ENCODE results near the gene RELN. TPM values are rescaled to one million over a fixed set of nuclear protein-coding genes. Genes with fewer than 3 reads are reported as not detected.

The RELN gene
- total RNA-seq, 1 experiment from 2014 or later = 4.3 TPM

DNA sequence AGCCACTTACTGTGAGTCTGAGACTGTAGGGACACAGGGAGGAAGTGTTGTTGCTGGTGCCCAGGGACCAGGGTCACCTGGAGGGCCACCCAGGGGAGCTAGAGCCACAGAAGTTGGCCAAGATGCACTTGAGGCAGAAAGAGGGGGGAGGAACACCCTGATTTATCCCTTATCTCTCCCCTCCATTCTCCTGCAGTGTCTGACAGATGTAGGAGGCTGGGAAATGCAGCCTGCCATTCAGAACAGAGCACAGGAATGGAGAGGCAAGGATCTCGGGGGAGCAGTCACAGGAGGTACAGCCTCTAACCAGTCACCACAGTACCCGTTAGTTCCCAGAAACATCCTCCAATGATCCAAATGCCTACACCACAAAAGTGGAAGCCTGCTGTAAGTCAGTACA, 425.0 kb downstream of the RELN start:
- intact Hi-C loops (cut with micrococcal nuclease; ENCODE audit: unreplicated experiment) = no loop called here
- TF ChIP-seq, protein P1, sequence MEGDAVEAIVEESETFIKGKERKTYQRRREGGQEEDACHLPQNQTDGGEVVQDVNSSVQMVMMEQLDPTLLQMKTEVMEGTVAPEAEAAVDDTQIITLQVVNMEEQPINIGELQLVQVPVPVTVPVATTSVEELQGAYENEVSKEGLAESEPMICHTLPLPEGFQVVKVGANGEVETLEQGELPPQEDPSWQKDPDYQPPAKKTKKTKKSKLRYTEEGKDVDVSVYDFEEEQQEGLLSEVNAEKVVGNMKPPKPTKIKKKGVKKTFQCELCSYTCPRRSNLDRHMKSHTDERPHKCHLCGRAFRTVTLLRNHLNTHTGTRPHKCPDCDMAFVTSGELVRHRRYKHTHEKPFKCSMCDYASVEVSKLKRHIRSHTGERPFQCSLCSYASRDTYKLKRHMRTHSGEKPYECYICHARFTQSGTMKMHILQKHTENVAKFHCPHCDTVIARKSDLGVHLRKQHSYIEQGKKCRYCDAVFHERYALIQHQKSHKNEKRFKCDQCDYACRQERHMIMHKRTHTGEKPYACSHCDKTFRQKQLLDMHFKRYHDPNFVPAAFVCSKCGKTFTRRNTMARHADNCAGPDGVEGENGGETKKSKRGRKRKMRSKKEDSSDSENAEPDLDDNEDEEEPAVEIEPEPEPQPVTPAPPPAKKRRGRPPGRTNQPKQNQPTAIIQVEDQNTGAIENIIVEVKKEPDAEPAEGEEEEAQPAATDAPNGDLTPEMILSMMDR (IDR thresholded peaks at IDR 0.05; ENCODE audit: insufficient read depth in 1 of 2, low read depth in 1 of 2, low read length in 1 of 2, severe bottlenecking in 1 of 2, unreplicated experiment in 1 of 2) = no peak
- no peak overlapping the region for H3K27ac Mint-ChIP-seq (ENCODE audit: unreplicated experiment)
- Histone ChIP-seq H3K27me3 (replicated peaks; ENCODE audit: control insufficient read depth, insufficient read depth, low read length) (no peaks in the 10 kb centered on the region), H3K4me1 (peaks cover 13% of the 10 kb centered on the region), H3K9me3 (no peaks in the 10 kb centered on the region), H3K36me3 (ENCODE audit: control insufficient read depth, insufficient read depth, low read length) (no peaks in the 10 kb centered on the region), H3K4me3 (ENCODE audit: low read depth, low read length) (no peak overlapping the region)
- DNase-seq = no peak
- ChIA-PET POLR2A (no interaction called here), CTCF (no interaction called here)
- no peak overlapping the region for H3K4me3 Mint-ChIP-seq (ENCODE audit: unreplicated experiment)
- H3K27me3 Mint-ChIP-seq (ENCODE audit: insufficient read depth, unreplicated experiment) = no peaks in the 10 kb centered on the region
- no TSS peak for BruUV-seq (replicated peaks)
- peaks cover 12% of the 10 kb centered on the region for H3K4me1 Mint-ChIP-seq (ENCODE audit: low read depth, unreplicated experiment)
- no peaks in the 10 kb centered on the region for H3K36me3 Mint-ChIP-seq (ENCODE audit: insufficient read depth, unreplicated experiment)
- peaks cover 9% of the 10 kb centered on the region for H3K9me3 Mint-ChIP-seq (ENCODE audit: unreplicated experiment)

DNA sequence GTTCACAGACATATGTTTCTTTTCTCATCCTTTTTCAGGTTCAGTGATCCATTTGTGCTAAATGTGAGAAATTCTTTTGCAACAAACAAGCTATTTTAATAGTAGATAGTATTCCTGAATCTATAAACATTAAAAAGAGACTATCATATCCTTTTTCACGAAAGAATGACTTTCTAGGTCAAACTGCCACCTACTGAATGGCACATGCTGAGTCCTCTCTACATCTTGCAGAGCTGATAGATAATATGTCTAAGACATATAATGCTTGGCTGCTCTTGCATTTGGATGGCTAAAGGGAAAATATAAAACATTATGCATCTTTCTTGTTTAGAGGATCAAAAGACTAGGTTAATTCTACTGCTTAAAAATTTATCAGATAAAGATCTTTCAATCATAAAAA, 429.3 kb downstream of the RELN start:
- Mint-ChIP-seq H3K36me3 (ENCODE audit: insufficient read depth, unreplicated experiment) (no peaks in the 10 kb centered on the region), H3K4me1 (ENCODE audit: low read depth, unreplicated experiment) (no peaks in the 10 kb centered on the region), H3K4me3 (ENCODE audit: unreplicated experiment) (no peak overlapping the region), H3K27me3 (ENCODE audit: insufficient read depth, unreplicated experiment) (no peaks in the 10 kb centered on the region), H3K9me3 (ENCODE audit: unreplicated experiment) (no peaks in the 10 kb centered on the region), H3K27ac (ENCODE audit: unreplicated experiment) (no peak overlapping the region)
- BruUV-seq (replicated peaks) = no TSS peak
- no peaks in the 10 kb centered on the region for H3K9me3 ChIP-seq
- TF ChIP-seq, protein P1 (IDR thresholded peaks at IDR 0.05; ENCODE audit: insufficient read depth in 1 of 2, low read depth in 1 of 2, low read length in 1 of 2, severe bottlenecking in 1 of 2, unreplicated experiment in 1 of 2) = no peak
- no peak overlapping the region for H3K4me3 ChIP-seq (ENCODE audit: low read depth, low read length)
- ChIA-PET CTCF (no interaction called here), POLR2A (no interaction called here)
- H3K4me1 ChIP-seq = no peaks in the 10 kb centered on the region
- H3K27me3 ChIP-seq (replicated peaks; ENCODE audit: control insufficient read depth, insufficient read depth, low read length) = no peaks in the 10 kb centered on the region
- intact Hi-C loops (cut with micrococcal nuclease; ENCODE audit: unreplicated experiment) = no loop called here
- no peak for DNase-seq
- no peaks in the 10 kb centered on the region for H3K36me3 ChIP-seq (ENCODE audit: control insufficient read depth, insufficient read depth, low read length)

DNA sequence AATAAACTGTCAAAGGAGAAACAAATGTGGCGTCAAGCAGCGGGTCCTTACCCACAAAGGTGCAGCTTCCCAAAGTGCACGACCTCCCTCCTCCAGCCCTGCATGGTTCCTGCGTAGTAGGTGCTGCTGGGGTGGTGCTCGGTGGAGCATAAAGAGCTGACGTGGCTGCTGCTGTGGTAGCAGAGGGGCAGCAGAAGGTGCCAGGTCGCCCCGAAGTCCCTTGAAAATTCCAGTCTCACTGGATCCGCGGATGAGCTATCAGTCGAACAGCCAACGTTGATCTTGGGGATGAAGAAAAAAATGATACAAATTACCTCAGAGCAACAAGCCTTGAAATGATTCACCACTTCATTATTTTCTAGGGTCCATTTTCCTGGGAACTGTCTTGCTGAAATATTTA, 438.4 kb downstream of the RELN start:
- H3K27me3 Mint-ChIP-seq (ENCODE audit: insufficient read depth, unreplicated experiment) = no peaks in the 10 kb centered on the region
- Histone ChIP-seq H3K4me1 (no peaks in the 10 kb centered on the region), H3K9me3 (no peaks in the 10 kb centered on the region), H3K27me3 (replicated peaks; ENCODE audit: control insufficient read depth, insufficient read depth, low read length) (no peaks in the 10 kb centered on the region; the same call in 1 of the 2 replicates), H3K4me3 (ENCODE audit: low read depth, low read length) (no peak overlapping the region), H3K36me3 (ENCODE audit: control insufficient read depth, insufficient read depth, low read length) (no peaks in the 10 kb centered on the region)
- ChIA-PET POLR2A (no interaction called here), CTCF (no interaction called here)
- no peak overlapping the region for H3K27ac Mint-ChIP-seq (ENCODE audit: unreplicated experiment)
- DNase-seq = no peak
- no peaks in the 10 kb centered on the region for H3K9me3 Mint-ChIP-seq (ENCODE audit: unreplicated experiment)
- no TSS peak for BruUV-seq (replicated peaks)
- intact Hi-C loops (cut with micrococcal nuclease; ENCODE audit: unreplicated experiment) = no loop called here
- H3K4me1 Mint-ChIP-seq (ENCODE audit: low read depth, unreplicated experiment) = no peaks in the 10 kb centered on the region
- no peak overlapping the region for H3K4me3 Mint-ChIP-seq (ENCODE audit: unreplicated experiment)
- no peaks in the 10 kb centered on the region for H3K36me3 Mint-ChIP-seq (ENCODE audit: insufficient read depth, unreplicated experiment)
- TF ChIP-seq, protein P1 (IDR thresholded peaks at IDR 0.05; ENCODE audit: insufficient read depth in 1 of 2, low read depth in 1 of 2, low read length in 1 of 2, severe bottlenecking in 1 of 2, unreplicated experiment in 1 of 2) = no peak
